ENCODE results near the gene RNGTT.

The RNGTT gene

DNA sequence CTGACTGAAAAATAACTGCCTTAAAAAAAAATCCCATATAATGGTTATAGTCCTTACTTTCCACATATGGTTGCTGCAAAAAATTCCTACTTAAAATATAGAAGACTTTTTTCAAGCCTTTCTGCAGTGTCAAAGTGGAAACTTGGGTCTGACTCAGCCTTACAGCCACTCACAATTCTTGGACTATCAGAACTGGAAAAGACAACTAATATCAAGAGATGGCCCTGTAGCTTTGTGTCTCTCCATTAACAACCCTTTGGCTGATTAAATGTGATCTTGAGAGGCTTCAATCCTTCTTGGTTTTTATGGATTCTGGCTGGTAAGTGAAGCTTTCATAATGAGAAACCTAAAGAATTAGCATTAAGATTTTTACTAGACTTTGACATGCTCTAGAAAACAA is 307.8 kb downstream of the RNGTT start:
- Histone ChIP-seq H3K27ac (no peak overlapping the region), H3K4me3 (no peak overlapping the region), H3K27me3 (no peaks in the 10 kb centered on the region), H3K9ac (no peak overlapping the region), H4K20me1 (no peaks in the 10 kb centered on the region), H3K36me3 (peaks cover 20% of the 10 kb centered on the region; the same call in 1 of the 2 replicates), H3K4me2 (no peak overlapping the region), H3K9me3 (peaks cover 35% of the 10 kb centered on the region), H3K4me1 (no peaks in the 10 kb centered on the region)
- TF ChIP-seq Cebpa-rat (IDR thresholded peaks at IDR 0.05), result no peak

DNA sequence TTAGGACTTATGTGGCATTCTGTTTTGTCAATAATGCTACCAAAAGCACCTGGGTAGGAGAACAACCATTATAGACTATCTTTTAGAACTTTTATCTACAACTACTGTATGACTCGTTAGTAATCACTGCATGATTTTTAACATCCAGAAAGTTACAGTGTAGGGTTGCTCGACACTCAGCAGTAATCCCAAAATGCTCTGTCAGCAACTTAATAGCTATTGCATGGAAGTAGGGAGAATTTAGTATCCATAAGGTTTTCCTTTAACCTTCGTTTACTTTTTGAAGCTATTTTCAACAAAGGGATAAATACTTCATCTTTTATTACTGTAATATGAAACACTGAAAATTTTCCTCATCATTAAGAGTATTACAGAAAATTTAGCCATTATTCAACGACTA is 309.5 kb downstream of the RNGTT start:
- H3K9me3 ChIP-seq, result peaks cover 25% of the 10 kb centered on the region
- H3K4me3 ChIP-seq, result no peak overlapping the region
- no peak for TF ChIP-seq Cebpa-rat (IDR thresholded peaks at IDR 0.05)
- H3K27ac ChIP-seq, result no peak overlapping the region
- no peak overlapping the region for H3K9ac ChIP-seq
- H3K27me3 ChIP-seq, result no peaks in the 10 kb centered on the region
- H3K4me2 ChIP-seq, result no peak overlapping the region
- H4K20me1 ChIP-seq, result no peaks in the 10 kb centered on the region
- peaks cover 20% of the 10 kb centered on the region; the same call in 1 of the 2 replicates for H3K36me3 ChIP-seq
- no peaks in the 10 kb centered on the region for H3K4me1 ChIP-seq

GRCh38 chr6:88651400-88651799 is 312.0 kb downstream of the RNGTT start:
- H4K20me1 ChIP-seq, result no peaks in the 10 kb centered on the region
- TF ChIP-seq Cebpa-rat (IDR thresholded peaks at IDR 0.05), result no peak

DNA sequence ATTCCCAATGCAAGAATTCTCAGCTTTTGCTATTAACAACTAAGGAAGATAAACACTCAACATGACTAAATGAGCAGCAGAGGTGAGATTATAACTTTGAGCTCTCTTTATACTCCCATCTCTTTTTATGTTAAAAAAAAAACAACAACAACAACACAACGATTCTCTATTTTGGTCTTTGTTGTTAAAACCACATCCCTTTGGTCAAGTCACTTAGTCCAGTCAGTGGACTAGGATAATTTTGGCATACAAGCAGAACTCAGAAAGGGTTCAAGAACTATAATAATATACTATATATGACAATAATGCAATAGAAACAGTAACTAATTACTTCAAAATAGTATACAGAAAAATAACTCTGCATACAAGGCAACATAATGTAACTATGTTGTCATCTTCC is 312.4 kb downstream of the RNGTT start:
- Histone ChIP-seq H3K4me2 (no peak overlapping the region), H3K4me1 (no peaks in the 10 kb centered on the region), H3K9me3 (no peaks in the 10 kb centered on the region), H4K20me1 (no peaks in the 10 kb centered on the region), H3K27ac (no peak overlapping the region), H3K27me3 (no peaks in the 10 kb centered on the region), H3K9ac (no peak overlapping the region), H3K4me3 (no peak overlapping the region), H3K36me3 (no peaks in the 10 kb centered on the region)
- no peak for TF ChIP-seq Cebpa-rat (IDR thresholded peaks at IDR 0.05)

More at GRCh38 chr6:88651400-88651799, 312.0 kb downstream of the RNGTT start:
- Histone ChIP-seq H3K4me2 (no peak overlapping the region), H3K4me1 (no peaks in the 10 kb centered on the region), H3K4me3 (no peak overlapping the region), H3K27ac (no peak overlapping the region), H3K27me3 (no peaks in the 10 kb centered on the region), H3K9ac (no peak overlapping the region), H3K9me3 (no peaks in the 10 kb centered on the region), H3K36me3 (no peaks in the 10 kb centered on the region)

GRCh38 chr6:88650029-88650619 is 313.3 kb downstream of the RNGTT start:
- no peak for TF ChIP-seq Cebpa-rat (IDR thresholded peaks at IDR 0.05)
- Histone ChIP-seq H3K27ac (no peak overlapping the region), H3K27me3 (no peaks in the 10 kb centered on the region), H3K36me3 (no peaks in the 10 kb centered on the region), H3K4me1 (no peaks in the 10 kb centered on the region), H3K9me3 (no peaks in the 10 kb centered on the region), H3K9ac (no peak overlapping the region), H4K20me1 (no peaks in the 10 kb centered on the region), H3K4me3 (no peak overlapping the region), H3K4me2 (no peak overlapping the region)

DNA sequence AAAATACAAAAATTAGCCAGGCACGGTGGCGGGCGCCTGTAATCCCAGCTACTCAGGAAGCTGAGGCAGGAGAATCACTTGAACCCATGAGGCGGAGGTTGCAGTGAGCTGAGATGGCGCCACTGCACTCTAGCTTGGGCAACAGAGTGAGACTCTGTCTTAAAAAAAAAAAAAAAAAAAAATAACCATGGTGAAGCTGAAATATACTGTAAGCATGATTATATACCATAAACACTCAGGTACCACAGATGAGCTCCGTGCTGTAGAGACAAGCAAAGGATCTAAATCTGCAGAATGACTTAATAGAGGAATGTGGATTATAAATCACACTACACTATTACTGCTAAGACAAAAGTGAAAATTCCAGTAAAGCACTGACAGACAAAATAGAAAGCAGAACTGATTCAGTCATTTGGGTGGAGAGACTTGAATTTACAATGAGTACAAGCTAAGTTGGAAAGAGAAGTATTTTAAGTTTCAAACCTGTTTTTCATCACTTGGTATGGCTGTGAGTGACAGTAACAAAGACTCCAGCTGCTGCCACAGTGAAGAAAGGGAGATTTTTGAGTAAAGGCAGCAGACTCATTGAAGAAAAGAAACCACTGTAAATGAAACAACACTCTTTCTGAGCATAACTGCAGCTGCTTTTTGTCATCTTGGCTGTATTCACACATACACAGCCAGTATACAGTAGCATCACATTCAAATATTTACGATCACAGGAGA is 322.1 kb downstream of the RNGTT start:
- Histone ChIP-seq H3K36me3 (no peaks in the 10 kb centered on the region), H3K27ac (no peak overlapping the region), H3K4me2 (no peak overlapping the region), H4K20me1 (no peaks in the 10 kb centered on the region), H3K27me3 (no peaks in the 10 kb centered on the region), H3K9me3 (no peaks in the 10 kb centered on the region), H3K4me3 (no peak overlapping the region), H3K4me1 (no peaks in the 10 kb centered on the region), H3K9ac (no peak overlapping the region)
- TF ChIP-seq Cebpa-rat (IDR thresholded peaks at IDR 0.05), result no peak

DNA sequence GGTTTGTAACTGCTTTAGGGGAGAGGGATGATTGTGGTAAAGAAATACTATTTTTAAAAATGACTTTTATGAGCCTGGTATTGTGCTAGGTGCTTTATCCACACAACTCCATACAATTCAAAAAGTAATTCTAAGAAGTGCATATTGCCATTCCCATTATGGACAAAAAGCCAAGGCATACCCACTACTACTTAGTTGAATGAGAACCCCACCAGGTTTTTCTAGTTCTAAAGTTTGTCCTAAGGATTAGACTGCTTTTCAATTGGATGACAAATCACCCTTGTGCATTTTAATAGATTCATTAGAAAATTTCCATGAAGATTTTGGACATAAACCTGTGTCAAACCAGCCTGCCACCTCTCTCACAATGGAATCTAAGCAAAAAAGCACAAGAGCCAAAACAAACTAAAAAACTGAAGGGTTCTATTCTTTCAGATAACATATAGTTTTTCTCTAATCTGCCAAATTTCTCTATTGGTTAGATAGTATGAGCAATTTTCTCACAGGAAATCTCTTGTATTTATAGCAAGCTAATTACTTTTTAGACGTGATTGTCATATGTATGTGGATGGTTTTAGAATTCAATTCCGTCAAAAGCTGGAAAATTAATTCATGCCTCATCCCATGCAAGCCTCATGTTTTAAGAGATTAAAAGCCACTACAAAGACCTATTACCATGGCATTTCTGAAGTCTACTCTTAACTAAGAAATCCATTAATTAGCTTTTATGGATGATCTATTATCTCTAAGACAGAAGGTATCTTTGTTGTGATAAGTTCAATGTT is 325.5 kb downstream of the RNGTT start:
- Histone ChIP-seq H3K4me2 (no peak overlapping the region), H3K9me3 (no peaks in the 10 kb centered on the region), H4K20me1 (no peaks in the 10 kb centered on the region), H3K4me3 (no peak overlapping the region), H3K27ac (no peak overlapping the region), H3K27me3 (no peaks in the 10 kb centered on the region), H3K4me1 (no peaks in the 10 kb centered on the region), H3K36me3 (no peaks in the 10 kb centered on the region), H3K9ac (no peak overlapping the region)
- TF ChIP-seq Cebpa-rat (IDR thresholded peaks at IDR 0.05), result no peak

DNA sequence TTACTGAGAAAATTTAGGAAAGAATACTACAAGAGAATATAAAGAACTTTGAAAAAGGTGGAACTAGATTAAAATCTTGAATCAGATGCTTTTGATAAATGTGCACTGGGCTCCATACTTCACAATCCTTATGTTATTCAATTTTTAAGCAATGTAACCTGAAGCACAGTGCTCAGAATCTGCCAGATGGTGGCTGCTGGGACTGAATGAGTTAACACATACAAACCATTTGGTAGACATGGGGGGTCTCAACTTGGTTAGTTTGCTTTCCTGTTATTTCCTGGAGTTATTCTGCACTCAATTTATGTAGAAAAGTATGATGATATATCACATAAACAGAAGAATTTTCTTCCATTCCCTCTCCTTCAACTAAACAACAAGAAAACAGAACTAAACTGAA is 326.5 kb downstream of the RNGTT start:
- TF ChIP-seq Cebpa-rat (IDR thresholded peaks at IDR 0.05), result no peak
- Histone ChIP-seq H3K9me3 (no peaks in the 10 kb centered on the region), H3K9ac (no peak overlapping the region), H3K36me3 (no peaks in the 10 kb centered on the region), H3K27ac (no peak overlapping the region), H3K27me3 (no peaks in the 10 kb centered on the region), H4K20me1 (no peaks in the 10 kb centered on the region), H3K4me1 (peaks cover 4% of the 10 kb centered on the region; the same call in 1 of the 2 replicates), H3K4me2 (no peak overlapping the region), H3K4me3 (no peak overlapping the region)

DNA sequence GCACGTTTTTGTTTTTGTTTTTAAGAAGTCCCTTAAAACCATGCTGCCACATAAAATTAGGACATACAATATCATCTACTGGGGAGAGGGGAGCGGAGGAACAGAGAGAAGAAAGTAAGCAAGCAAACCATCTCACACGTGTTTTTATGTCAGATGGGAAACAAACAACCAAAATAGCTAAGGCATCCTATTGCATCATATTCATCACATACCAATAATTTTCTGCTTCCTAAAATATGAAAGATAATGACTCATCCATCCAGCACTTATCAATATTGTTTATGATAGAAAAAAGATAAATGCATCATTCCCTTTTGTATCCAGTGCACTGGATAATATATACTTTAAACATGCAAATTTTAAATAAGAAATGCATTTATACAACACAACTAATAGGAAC is 329.6 kb downstream of the RNGTT start:
- no peak for TF ChIP-seq Cebpa-rat (IDR thresholded peaks at IDR 0.05)
- H3K4me3 ChIP-seq, result no peak overlapping the region
- H3K4me2 ChIP-seq, result no peak overlapping the region
- H3K36me3 ChIP-seq, result no peaks in the 10 kb centered on the region
- no peak overlapping the region for H3K9ac ChIP-seq
- no peaks in the 10 kb centered on the region for H3K9me3 ChIP-seq
- H3K4me1 ChIP-seq, result peaks cover 25% of the 10 kb centered on the region
- no peaks in the 10 kb centered on the region for H3K27me3 ChIP-seq
- H4K20me1 ChIP-seq, result no peaks in the 10 kb centered on the region
- H3K27ac ChIP-seq, result no peak overlapping the region

GRCh38 chr6:88631830-88632229 is 331.6 kb downstream of the RNGTT start:
- peaks cover 25% of the 10 kb centered on the region for H3K4me1 ChIP-seq
- no peak overlapping the region for H3K4me2 ChIP-seq
- H3K9me3 ChIP-seq, result no peaks in the 10 kb centered on the region
- H3K36me3 ChIP-seq, result no peaks in the 10 kb centered on the region
- no peak overlapping the region for H3K9ac ChIP-seq
- H3K4me3 ChIP-seq, result no peak overlapping the region
- H3K27ac ChIP-seq, result no peak overlapping the region
- H3K27me3 ChIP-seq, result no peaks in the 10 kb centered on the region
- no peaks in the 10 kb centered on the region for H4K20me1 ChIP-seq
- TF ChIP-seq Cebpa-rat (IDR thresholded peaks at IDR 0.05), result no peak
